GM18909 (cell line): ENCODE measurements around the gene RNF144B.
A peak's percentile ranks its signal among the peaks of the same experiment; 100 is the strongest.

ENCODE experiments used
- ATAC-seq: cut with Tn5 transposase; IDR thresholded peaks from one replicate; pipeline ENCODE4 v1.9.1; 2021; ENCODE audit warnings: mild to moderate bottlenecking; ENCODE audit not compliant: unreplicated experiment, poor library complexity

RNF144B gene

DNA sequence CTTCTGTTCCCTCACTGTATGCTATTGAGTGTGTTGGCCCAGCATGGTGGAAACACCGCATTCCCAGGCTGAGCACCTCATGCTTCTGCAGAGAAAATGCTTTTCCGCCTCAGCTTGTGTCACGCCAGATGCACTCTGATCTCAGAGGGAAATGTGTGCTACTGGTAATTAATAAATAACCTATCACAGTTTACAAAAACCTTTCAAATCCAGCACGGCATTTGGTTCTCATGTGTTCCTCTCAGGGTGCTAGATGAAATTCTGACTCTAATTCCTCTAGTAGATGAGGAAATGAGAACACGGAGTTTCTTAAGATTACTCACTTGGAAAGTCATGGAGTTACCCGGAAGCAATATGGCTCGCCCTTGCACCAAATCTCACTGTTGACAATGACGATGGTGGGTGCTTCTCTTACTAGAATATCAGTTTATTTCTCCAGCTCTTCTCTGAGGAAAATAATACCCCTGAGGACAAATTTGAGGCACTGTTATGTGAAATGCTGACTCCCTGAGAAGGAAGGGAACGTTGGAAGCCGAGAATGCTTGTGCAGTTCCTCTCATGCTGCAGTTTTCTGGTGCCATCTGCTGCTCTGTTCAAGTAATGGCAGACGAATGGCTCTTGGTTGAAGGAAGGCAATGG lies 116.6 kb downstream of the RNF144B start:
- ATAC-seq = peak; percentile 84

GRCh38 chr6:18504232-18504596 lies 117.1 kb downstream of the RNF144B start:
- ATAC-seq = no peak

- no peak for ATAC-seq
Observed at GRCh38 chr6:18506382-18507017, 119.3 kb downstream of the RNF144B start.

- ATAC-seq = no peak
Observed at GRCh38 chr6:18507018-18507415, 119.9 kb downstream of the RNF144B start.

DNA sequence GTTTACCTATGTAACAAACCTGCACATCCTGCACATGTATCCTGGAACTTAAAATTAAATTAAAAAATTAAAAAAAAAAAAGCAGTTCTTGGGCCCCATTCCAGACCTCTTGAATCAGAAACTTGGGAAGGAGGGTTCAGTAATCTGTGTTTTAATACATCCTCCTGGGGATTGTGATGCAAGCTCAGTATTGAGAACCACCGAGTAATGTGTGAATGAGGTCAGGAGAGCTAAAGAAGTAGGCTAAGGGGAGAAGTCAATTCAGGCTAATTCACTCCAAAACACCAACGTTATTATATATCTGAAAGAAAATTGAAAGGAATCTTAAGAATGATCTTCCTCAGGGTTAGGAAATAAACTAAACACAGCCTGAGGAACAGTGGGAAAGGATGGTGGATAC lies 120.4 kb downstream of the RNF144B start:
- no peak for ATAC-seq

DNA sequence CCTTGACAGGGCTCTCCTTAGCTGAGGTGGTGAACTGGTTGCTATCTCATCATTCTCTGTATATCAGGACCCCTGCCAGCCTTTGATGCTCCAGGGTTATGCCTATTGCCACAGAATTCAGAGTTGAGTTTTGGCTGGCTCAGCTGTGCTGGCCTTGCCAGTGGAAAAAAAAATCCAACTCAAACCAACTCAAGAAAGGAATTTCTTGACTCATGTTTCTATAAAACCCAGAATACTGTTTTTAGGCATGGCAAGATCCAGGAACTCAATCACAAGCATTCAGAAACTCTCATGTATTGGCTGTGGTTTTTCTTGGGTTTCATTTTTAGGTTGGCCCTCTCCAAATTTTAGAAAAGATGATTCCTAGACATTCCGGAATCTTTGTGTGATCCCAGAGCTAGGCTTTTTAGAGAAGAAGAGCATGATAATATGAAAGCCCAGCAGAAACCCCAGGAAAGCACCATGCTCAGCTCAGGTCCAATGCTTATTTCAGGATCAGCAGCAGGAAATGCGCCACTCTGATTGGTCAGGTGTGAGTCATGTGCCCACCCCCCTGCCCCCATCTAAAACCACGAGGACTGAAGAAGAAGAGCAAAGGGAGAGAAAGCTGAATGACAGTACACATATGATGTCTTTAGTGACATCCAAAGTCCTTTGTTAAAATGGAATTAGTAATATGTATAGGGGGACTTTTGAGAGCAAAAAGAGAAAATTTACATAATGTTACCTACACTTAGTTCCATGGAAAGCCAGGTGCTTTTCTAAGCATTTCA lies 122.9 kb downstream of the RNF144B start:
- no peak for ATAC-seq

GRCh38 chr6:18510644-18511033 lies 123.5 kb downstream of the RNF144B start:
- ATAC-seq = no peak

- no peak for ATAC-seq
Observed at GRCh38 chr6:18511211-18511610, 124.1 kb downstream of the RNF144B start.

- ATAC-seq = no peak
Observed at GRCh38 chr6:18513253-18513798, 126.2 kb downstream of the RNF144B start.

GRCh38 chr6:18514180-18514579 lies 127.0 kb downstream of the RNF144B start:
- ATAC-seq = no peak

DNA sequence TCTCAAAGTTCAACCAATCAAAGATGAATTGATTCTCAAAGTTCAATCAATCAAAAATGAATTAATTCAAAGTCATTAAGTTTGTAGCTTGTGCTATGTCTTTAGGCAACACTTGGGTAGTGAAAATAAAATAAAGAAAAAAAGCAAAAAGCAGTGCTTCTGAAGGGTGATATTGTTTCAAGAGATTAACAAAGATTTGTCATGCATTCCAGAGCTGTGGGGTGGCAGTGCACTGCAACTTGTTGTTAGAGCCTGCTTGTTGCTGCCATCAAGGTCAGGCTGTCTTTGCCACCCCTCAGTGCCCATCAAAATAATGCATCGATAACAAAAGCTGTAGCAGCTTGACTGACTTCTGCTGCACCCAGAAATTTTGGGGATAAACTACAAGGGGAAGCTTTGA lies 128.6 kb downstream of the RNF144B start:
- no peak for ATAC-seq
